HG03064 (cell line): ENCODE measurements around the gene HRCT1.
"Not testable (repeated sequence)": the region's sequence is repeated elsewhere in the genome, so short reads cannot be mapped to it uniquely, and the experiment has no call there.

Experiments used
- ATAC-seq: cut with Tn5 transposase; IDR thresholded peaks from one replicate; pipeline ENCODE4 v1.9.1; 2021; ENCODE audit warnings: low read depth; ENCODE audit not compliant: unreplicated experiment

The HRCT1 gene

DNA sequence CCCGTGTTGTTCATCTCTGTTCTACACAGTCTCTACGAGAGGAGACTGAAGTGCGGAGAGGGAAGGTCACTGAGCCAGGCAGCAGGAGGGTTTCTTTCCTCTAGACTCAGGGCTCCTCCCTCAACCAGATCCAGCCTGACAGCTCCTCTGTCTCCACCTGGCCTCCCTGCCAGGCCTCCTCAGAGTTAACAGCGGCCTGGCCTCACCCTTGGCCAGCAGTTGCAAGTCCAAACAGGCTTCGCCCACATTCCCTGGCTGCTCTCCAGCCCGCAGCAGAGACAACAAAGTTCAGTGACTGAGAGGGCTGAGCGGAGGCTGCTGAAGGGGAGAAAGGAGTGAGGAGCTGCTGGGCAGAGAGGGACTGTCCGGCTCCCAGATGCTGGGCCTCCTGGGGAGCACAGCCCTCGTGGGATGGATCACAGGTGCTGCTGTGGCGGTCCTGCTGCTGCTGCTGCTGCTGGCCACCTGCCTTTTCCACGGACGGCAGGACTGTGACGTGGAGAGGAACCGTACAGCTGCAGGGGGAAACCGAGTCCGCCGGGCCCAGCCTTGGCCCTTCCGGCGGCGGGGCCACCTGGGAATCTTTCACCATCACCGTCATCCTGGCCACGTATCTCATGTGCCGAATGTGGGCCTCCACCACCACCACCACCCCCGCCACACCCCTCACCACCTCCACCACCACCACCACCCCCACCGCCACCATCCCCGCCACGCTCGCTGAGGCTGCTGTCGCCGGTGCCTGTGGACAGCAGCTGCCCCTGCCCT, at the start of gene HRCT1:
TSS of gene HRCT1 (plus strand) at position 291 of the 768 bp plus-strand sequence. CDS start at position 377, 86 bp downstream.
- no peak for ATAC-seq

DNA sequence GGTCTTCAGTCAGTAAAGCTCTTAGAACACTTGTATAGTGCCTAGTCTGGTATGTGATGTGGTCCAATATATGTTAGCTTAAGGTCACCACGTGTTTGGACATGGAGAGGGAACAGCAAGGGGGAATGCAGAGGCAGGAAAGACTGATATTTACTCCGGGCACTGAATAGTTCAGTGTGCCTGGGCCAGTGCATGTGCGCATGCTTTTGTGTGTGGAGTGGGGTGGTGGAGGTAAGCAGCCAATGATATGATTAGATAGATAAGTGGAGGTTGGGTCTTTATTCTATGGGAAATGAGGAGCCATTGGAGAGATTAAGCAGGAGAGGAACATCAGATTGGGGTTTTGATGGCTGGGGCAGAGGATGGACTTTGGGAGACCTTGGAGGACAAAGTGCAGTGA, 49.8 kb upstream of the HRCT1 start:
- no peak for ATAC-seq

DNA sequence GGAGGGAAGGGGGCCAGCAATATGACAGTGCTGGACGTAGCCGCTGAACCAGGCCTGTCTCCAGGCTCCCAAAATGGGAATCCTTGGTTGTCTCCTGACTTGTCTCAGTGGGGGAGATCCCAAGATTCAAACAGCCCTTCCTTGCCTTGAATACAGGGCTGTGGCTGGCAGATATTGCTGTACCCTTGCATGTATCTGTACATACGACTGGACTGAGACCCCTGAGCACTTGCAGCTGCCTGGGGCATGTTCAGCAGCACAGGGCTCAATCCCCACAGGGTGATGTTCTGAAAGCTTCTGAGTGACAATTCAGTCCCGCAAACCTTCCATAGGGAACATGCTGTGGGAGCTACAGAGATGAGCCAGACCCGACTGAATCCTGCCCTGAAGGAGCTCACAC, 49.1 kb upstream of the HRCT1 start:
- no peak for ATAC-seq

DNA sequence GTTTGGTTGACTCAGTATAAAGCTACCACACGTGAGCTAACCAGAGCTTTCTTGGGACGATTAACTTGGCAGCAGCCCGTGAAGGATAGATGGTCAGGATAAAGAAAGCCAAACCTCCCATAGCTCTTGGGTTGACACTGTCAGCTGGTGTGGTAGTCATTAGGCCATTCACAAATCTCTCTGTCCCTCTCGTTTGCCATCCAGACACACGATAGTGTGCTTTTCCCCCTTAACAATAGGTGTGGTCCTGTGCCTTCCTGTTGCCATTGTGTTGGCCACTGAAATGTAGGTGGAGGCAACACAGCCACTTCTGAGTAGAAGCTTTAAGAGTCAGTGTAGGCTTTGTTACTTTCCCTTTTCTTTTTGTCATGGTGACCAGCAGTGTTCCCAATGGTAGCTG, 47.5 kb upstream of the HRCT1 start:
- ATAC-seq = no peak

DNA sequence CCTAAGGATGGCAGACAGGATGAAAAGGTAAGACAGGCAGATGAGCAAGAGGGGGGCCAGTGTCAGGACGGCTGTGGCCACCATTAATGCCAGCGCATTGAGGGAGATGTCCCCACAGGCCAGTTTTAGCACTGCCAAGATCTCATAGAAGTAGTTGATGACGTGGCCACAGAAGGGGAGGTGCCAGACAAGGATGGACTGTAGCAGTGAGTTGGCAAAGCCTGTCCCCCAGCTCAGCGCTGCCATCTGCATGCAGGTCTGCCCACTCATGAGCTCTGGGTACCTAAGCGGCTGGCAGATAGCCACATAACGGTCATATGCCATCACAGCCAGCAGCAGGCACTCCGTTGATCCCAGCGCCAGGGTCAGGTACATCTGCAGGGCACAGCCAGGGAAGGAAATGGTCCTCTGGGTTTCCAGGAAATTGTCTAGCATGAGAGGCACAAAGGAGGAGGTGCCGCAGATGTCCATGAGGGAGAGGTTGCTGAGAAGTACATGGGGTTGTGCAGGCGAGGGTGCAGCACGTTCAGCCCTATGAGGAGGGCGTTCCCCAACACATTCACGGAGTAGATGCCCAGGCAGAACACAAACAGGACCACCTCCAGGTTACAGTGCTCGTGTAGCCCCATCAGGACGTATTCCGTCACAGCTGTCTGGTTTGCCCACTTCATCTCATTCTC, 46.6 kb upstream of the HRCT1 start:
- ATAC-seq = no peak

DNA sequence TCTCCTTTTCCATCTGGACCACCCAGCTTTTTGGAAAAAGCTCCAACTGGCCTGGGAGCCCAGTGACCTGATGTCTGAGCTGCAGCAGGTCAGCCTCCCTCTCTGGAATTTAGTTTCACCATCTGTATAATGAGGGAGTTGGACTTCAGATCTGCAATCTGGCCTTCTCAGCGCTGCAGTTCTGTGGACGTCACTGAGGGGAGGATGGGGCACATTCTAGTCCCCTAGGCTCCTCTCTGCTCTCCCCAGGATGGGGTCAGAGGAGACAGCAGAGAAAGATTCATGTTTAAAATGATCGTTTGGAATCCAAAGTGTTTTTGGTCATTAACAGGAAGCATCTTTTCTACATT, 46.0 kb upstream of the HRCT1 start:
- no peak for ATAC-seq

DNA sequence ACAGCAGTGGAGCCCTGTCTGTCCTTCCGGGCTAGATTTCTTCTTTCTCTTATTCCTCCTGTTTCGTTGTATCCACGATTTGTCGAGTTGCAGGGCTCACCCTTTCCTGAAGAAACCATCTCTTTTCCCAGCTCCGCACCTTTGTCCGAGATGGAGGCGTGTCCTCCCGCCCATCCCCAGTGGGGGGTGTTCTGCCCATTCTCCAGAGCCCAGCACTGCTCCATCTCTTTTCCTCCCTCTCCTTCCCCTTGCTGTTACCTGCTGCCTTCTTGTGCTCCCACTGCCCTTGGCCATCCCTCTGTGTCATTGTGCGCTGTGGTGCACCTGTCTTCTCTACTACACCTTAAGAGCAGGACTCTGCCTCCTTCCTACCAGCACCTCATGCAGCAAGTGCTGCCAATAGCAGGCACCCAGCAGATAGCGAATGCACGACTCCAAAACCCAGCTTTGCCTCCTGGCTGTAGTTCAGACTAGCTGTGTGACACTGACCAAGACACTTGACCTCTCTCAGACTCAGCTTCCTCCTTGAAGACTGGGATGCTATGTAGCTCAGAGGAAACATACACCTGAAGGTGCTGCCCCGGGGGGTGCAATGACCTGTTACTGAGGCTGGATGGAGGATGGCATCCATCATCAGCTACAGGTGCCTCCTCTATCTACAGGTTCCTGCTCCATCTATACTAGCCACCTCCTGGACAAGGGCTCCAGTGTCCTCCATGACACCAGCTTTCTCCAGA, 44.7 kb upstream of the HRCT1 start:
- no peak for ATAC-seq

DNA sequence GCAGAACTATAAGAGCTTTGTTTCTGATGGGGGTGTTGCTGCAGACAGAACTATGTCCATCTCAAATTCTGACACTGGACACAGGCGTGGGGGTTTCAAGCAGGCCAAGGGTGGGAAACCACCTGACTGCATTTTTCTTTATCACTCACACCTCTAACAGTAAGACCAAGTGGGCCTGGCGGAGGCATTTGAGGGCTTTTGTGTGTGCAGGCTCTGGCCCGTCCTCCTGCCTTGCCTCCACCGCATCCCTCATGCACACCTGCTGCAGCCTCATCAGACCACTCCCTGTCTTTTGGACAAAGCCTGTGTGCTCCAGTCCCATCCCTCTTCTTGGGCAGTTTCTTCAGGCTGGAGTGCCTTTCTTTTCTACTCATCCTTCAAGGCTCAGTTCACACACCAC, 43.7 kb upstream of the HRCT1 start:
- ATAC-seq = no peak

DNA sequence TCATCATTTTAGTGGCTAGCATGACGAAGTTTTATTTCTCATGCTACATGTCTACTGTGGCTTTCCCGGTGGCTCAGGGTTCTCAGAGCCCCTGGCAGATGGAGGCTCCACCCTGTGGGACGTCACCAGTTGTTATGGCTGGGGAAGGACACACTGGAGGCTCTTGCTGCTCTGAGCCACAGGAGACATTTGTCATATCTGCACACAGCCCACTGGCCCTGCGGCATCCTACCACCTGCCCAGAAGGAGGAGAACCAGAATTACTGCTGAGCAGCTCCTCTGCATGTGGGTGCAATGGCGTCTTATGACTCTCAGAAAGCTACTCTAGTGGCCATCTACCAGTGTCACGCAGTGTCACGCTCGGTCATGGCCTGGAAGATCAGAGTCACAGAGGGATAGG, 42.4 kb upstream of the HRCT1 start:
- ATAC-seq = no peak

DNA sequence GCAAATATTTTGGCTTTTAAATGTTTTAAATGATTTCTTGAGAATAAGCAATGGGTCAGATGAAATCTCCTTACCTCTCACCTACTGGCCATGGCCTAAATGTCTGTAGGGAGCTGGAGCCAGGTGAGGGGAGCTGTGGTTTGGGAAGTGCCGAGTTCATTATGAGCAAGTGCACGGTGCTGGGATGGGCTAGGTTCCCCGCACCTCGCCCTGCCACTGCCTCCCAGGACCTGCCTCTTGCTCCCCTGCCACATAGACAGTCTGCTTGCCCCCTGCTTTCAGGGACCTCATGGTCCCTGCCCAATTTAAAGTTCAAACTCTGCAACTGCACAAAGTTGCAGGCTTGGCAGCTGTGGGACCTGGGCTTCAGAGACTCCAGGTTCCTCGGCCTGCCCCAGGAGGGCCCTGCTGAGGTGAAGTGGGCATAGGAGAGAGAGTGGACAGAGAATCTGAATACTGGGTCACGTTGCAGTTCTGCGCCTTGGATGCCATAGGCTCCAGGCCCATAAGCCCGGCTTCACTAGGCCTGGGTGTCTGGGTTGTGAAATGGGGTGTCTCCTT, 41.2 kb upstream of the HRCT1 start:
- no peak for ATAC-seq

DNA sequence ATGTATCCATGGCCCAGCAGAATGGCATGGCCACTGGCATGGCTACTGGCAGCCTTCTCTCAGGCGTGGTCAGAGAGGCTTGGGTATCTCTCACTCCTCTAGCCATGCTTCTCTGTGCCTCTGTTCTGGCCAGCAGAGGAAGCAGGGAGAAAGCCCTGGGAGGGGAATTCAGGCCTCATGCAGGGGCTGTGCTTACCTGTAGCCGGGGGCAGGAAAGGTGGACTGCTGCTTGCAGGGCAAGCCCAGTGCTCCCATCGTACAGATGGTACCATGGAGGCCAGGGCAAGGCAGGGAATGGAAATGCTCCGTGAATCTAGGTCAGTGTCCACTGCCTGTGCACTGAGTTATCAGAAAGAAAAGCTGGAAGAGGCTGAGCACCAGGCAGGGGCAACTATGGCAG, 38.5 kb upstream of the HRCT1 start:
- ATAC-seq = no peak

DNA sequence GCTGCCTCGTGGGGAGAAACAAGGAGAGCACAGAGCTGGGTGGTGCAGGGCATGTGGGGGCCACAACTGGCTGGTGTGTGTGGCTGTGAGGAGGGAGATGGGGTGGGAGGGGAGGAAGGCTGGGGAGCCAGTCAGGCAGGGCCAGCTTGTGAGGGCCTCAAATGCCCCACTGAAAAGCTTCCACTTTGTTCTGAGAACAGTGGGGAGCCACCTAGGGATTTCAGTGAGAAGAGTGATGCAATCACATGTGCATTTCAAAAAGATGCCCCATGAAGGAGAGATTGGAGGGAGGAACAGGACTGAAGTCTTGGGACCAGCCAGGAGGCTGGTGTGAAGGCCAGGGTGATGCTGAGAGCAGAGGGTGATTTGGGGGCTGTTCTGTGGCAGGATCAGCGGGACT, 37.1 kb upstream of the HRCT1 start:
- no peak for ATAC-seq

DNA sequence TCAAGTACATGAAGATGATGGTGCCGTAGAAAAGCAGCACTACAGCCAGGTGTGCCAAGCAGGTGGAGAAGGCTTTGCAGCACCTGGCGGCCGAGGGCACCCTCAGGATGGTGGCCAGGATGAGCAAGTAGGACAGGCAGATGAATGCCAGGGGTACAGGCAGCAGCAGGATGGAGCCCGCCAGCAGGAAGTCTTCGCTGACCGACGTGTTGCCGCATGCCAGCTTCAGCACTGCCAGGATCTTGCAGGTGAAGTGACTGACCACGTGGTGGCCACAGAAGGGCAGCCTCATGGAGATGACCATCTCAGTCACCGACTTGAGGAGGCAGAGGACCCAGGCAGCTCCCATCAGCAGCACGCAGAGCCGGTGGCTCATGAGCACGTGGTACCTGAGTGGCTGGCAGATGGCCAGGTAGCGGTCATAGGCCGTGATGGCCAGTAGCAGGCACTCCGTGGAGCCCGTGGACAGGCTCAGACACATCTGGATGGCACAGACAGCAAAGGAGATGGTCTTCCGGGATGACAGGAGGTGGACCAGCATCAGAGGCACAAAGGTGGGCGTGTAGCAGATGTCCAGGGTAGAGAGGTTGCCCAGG, 36.3 kb upstream of the HRCT1 start:
- ATAC-seq = no peak

DNA sequence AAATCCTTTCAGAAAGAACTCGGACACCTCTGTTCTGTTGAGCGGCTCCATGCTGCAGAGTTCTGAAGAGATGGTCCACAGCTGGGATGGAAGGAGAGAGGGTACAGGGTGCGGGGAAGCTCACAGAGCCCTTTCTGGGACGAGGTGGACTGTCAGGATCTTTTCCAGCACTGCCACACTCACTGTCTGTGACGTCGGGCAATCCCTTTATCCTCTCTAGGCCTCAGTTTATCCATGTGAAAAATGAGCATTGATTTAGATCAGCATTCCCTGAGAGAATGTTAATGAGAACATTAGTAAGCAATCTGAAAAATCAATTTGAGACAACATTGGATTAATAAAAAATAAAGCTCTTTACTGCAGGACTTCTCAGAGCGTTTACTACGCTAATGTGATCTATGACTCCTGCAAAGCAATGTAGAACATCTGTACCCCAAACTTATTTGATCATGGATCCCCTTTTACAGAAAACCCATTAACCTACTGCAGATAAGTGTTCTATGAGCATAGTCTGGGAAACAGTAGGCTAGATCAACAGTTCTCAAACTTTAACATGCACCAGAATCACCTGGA, 35.6 kb upstream of the HRCT1 start, which contains the start of gene OR13J1:
TSS of gene OR13J1 (minus strand) at position 51 of the 573 bp plus-strand sequence. CDS start at position 51, 0 bp downstream.
- ATAC-seq = no peak

DNA sequence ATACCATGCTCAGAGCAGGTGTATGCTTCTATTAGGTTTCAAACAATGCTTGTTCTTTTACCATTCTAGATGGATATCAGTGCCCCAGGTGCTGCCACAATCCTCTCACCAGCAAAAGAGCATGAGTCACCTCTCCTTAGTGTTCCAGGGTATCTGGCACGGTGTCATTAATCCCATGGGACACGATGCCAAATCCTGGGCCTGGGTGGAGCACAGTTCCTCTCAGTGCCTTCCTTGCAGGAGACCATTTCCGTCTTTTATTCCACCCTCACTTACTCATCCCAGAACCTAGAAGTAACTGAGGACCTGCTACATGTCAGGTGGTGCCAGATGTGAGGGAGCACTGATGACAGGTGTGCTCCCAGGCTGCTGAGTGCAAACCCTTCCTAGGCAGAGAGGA, 34.5 kb upstream of the HRCT1 start:
- ATAC-seq = no peak

DNA sequence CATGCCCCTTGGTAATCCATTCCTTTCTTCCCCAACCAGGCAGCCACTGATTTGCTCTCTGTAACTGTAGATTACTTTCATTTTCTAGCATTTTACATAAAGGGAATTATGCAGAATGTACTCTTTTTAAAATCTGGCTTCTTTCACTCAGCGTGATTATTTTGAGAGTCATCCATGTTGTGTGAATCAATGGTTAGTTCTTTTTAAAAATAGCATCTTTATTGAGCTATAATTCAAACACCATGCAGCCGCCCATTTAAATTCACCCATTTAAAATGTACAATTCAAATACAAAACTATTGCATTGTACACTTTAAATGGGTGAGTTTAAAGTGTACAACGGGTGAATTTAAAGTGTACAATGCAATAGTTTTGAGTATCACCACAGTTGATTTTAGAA, 33.5 kb upstream of the HRCT1 start:
- ATAC-seq = no peak

DNA sequence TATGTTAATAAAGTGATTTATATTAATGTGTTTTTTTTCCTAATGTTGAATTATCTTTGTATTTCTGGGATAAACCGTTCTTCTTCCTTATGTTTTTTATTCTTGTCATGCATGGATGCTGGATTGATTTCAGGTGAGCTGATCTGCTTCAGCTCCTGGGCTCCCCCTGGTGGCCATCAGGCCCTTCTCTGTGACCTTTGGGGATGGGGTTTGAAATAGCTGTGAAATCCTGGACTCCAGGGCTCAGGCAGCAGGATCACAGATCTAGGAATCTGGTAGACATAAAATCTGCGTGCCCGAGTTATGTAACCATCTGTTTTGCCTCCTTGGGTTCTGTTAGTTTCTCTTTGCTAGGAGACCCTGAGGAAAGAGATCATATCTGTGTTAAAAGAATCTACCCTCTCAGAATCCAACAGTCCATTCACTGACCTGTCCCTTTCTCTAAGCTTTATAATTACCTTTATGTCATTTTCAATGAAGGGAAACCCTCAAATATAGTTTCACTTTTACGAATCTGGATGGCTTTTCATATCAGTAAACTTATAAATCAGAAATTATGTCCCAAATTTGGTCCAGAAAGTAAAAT, 23.6 kb upstream of the HRCT1 start:
- no peak for ATAC-seq

DNA sequence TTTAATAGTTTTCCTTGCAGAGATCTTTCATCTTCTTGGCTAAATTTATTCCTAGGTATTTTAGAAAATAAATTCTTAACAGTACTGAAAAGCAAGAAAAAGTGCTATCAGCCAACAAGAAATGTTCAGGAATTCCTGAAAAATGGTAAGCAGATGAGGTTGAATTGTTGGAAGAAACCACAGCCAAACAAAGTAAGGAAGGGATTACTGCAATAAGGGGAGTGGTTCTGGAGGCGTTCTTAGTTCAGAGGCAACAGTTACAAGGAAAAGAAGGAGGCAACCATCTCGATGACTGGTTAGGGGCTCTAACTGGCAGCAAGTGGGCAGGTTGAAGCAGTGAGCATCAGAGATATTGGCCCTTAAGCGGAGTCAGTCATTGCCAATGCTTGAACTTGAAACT, 23.0 kb upstream of the HRCT1 start:
- ATAC-seq = no peak

DNA sequence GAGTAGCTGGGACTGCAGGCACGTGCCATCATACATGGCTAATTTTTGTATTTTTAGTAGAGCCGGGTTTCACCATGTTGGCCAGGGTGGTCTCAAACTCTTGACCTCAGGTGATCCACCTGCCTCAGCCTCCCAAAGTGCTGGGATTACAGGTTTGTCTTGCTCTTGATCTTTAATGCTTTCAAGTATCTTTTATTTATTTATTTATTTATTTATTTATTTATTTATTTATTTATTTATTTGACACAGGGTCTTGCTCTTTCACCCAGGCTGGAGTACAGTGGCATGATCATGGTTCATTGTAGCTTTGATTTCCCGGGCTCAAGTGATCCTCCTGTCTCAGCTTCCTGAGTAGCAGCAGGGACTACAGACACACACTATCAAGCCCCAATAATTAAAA, 21.1 kb upstream of the HRCT1 start:
- ATAC-seq = not testable (repeated sequence)

DNA sequence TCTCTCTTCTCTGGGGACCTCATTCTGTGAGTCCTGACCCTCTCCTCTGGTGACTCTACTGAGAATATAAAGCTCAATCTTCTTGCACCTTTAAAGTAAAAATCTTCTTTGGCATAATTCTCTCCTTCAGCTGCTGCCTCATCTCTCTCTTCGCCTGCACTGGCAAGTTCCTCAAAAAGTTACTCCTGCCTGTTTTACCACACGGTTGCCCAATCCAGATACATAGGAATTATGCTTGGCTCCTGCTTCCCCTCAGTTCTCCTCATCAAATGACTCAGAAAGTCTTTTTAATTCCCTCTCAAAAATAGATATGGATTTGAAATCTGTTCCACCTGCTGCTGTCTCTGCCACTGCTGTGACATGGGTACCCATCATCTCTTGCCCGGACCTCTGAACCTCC, 14.4 kb upstream of the HRCT1 start:
- no peak for ATAC-seq
